ELF-1 (cell line): Measurements from ENCODE around the gene COMP.
"Not testable (repeated sequence)": the region's sequence is repeated elsewhere in the genome, so short reads cannot be mapped to it uniquely, and the experiment has no call there.

ENCODE experiments used
- DNase-seq: peaks from one replicate; pipeline ENCODE4 v3.0.0-alpha.2; 2016; ENCODE audit warnings: low read depth, low spot score

The COMP gene

DNA sequence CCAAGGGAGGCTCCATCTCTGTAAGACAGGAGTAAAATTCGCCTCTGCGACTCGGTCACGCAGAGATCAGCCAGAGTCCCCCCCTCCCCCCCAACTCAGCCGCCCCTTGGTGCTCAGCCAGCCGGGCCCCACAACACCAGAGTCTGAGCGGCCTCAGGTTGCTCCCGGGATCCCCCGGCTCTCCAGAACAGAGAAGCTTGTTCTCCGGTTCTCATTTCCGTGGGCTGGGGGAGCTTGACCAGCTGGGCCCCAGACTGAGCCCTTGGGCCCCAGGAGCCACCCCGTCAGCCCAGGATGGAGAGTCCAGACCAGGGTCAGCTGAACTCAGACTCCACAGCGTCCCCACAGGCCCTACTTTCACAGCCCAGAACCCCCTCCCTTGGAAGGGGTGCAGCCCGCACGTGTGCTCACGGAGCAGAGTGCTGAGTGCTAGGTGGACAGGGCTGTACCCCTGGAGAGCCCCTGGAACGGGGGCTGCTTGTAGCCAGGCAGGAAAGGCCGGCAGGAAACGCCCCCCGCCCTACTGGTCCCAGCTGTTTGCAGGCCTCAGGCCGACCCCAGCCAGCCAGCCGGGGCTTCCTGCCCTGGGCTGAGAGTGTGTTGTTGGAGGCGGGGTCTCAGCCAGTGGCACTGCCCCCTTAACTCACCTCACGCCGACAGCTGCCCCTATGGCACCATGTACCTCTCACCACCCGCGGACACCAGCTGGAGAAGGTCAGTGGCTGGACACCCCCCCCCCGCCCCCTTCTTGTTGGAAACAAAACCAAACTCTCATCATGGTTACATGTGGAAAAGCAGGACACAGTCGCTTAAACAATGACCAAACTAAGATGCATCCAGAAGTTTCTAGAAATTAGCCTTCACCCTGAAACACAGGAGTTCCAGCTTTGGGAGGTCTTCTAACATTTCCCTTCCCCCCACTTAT lies 44.4 kb downstream of the COMP start:
- no peak for DNase-seq

DNA sequence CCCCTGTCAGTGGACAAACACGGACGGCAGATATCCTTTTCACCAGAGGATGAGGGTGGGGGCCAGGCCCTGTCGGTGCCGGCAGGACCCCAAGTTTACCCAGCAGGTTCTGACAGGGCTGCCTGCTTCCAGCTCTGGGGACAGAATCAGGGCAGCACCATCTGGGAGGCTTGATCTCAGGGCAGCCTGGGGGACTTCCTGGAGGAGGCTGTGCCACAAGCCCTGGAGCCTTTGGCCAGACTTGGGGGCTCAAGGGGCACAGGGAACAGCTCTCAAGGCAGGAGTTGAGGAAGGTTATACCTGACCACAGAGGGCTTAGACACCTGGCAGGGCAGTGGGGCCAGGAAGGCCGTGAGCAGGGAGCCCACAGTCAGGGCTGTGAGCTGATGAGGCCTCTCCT lies 45.2 kb downstream of the COMP start:
- no peak for DNase-seq

DNA sequence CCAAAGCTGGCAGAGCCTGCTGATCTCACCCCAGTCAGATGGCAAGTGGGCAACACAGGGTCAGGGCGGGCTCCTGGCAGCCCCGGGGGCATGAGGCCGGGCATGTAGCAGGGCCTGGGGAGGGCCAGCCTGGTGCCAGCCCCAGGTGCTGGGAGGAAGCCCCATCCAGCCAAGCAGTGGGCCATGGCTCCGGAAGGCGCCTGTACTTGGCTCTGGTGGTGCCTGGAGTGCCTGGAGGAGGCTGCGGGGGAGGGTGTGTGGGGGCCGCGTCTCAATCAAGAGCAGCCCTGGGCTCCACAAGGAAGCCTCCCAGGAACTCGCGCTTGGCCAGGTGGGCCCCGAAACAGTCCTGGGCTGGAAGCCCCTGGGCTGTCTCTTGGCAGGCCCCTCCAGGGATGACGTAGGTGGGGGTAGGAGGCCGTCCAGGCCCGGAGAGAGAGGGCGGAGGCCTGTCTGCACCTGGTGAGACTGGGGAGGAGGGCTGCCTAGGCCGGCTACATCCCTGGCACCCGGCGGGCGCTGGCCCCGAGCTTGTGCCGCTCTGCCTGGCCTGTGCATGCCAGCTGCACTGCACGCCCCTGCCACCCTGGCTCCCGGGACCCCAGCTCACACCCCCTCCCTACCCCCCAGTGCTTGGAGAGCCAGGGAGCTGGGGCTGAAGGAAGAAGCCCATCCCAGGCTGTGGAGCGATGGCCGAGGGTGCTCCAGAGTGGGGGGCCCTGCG lies 45.9 kb downstream of the COMP start:
- DNase-seq: no peak

DNA sequence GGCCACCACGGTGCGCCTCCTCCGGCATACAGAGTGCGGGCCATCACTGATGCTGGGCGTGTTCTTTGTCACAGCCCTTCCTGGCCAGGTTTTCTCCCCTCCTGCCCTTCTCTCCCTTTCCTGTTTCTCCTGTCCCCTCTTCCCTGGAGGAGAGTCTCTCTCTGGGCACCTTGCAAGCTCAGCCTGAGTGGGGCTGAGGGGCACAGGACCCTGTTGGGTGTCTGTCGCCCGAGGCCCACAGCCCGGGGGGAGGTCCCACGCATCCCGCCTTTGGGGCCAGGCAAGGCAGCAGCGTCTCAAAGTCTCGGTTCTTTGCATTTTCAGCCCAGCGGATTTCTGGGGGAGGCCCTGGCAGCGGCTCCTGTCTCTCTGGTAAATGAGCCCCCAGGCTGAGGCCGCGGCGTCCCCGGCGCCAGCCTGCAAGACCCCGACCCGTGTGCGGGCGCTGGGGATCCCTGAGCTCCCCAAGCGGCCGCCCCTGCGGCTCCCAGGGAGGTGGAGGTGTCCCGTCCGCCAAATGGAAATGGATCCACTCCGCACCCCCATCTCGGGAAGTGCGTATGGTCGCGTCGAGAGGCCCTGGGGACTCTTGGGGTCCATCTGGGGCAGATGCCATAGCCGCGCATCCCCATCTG lies 47.2 kb downstream of the COMP start:
- no peak for DNase-seq

DNA sequence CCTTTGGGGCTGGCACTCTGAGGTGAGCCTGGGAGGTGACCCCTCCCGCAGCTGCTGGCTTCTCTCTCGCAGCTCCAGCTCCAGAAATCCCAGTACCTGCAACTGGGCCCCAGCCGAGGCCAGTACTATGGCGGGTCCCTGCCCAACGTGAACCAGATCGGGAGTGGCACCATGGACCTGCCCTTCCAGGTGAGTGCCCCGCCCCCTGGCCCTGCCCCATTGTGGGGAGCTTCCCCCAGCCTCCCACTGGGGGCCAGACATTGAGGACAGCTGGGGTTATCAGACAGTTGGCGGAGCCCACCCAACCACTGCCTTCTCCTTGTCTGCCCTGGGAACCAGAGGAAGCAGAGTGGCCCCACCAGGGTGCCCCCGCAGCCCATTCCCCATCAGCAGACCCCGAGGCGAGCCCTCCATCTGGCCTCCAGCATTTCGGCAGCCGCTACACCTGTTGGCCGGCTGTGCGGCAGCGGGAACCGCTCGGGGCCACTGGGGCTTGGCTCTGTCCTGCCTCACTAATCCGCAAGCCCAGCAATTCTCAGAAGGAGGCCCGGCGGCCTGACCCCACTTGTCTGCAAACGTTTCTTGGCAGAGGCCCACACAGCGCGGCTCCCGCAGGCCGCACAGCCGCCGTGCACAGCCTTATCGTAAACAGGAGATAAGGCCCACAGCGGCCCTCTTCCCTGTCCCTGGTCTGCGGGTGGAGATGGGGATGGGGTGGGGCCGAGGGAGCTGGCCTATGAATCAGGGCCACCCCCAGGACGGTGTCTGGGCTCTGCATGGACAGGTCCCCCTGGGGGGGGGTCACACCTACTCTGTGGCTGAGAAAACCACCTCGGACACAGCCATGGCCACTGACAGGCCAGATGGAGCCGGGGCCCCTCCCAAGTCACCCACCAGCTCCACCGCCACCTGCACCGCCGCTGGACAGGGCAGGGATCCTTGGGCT lies 48.0 kb downstream of the COMP start:
- DNase-seq: peak; percentile 75

DNA sequence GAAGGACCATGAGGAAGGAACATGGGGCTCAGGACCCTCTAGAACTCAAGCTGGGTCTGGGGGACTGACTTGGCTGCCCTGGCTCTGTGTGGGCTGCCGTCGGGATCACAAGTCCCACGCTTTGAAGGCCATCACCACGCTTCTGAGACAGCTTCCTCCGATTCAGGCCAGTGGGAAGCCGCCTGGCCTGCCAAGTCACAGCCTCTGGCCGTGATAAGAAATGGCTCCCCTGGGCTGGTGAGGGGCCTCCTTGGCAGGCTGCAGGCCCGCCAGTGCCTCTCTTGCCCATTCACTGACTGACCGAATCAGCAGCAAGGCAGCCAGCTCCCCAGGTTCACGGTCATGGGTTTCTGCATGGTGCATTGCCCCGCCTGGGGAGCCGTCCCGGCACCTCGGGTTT lies 48.8 kb downstream of the COMP start:
- DNase-seq: no peak

DNA sequence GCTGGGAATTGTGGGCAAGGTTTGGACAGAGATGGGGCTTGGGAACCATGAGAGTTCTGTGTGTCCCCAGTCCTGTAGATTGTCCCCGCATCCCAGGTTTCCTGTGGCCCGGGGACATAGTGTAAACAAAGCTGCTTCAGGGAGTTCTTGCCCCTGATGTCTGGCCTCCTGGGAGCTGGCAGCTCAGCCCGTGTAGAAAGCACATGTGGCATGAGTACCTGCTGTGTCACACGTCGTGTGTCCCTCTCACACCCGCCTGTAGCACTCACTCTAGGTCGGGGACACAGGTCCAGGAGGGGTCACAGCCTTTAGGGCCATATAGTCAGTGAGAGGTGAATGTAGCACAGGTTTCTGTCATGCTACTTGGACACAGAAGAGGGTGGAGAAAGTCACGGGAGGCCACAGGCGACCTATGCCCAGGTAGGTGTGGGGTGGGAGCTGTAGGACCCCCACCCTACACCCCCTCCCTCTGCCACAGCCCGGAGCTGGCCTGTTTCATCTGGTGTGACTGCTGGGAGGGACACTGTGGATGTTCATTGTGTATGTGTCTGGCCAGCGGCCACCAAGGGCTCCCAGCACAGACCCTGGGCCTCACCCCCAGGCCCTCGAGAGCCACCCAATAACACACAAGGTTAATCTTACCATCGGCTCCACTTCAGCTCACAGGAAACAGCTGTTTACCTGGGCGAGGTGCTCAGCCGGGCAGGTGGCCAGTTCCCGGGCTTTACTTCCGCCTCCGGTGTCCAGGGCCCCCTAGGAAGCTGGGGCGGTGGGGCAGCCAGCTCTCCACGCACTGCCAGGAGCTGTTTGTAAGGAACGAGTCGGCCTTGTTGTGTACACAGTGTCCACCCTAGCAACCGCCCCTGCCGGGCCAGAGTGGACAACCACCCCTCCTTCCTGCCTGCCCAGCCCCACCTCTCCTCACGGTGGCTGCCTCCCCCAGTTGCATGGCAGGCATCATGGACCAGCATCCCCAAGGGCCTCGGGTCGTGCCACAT lies 49.7 kb downstream of the COMP start:
- no peak for DNase-seq

DNA sequence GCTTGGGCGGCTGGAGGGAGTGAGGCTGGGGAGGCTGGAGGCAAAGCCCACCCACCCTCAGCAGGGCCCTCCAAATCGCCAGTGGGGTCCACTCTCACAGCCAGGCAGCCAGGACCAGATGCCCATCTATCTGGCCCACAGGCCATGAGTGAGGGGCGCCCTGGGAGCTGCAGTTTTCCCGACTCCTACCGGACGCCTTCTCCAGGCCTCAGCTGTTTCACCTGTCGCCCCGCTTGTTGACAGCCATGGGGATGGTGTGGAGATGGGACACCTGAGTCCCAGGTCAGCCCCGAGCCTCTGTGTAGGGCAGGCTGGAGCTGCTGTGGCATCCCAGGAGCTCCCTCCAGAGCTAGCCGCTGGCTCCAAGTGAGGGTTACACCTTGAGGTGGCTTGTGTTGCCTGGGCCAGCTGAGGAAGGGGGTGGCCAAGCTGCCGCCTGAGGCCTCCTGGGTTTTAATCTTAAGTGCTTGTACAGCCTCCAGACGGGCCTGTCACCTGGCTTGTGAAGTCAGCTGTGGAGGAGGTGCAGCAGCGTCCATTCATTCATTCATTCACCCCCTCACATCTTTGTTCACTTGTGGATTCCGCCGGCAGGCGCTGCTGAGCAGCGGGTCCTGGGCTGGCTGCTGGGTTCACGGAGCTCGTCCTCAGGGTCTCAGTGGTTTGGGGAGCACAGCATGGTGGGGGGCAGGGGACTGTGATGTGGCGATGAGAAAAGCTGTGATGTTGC lies 52.0 kb downstream of the COMP start:
- no peak for DNase-seq

DNA sequence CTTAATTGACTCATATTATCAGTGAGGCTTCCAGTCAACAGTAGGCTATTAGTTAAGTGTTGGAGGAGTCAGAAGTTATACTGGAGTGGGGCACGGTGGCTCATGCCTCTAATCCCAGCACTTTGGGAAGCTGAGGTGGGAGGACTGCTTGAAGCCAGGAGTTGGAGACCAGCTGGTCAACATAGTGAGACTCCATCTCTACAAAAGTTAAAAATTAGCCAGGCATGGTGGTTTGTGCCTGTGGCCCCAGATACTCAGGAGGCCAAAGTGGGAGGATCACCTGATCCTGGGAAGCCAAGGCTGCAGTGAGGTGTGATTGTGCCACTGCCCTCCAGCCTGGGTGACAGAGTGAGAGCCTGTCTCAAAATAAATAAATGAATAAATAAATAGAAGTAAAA lies 53.2 kb downstream of the COMP start:
- DNase-seq: no peak

DNA sequence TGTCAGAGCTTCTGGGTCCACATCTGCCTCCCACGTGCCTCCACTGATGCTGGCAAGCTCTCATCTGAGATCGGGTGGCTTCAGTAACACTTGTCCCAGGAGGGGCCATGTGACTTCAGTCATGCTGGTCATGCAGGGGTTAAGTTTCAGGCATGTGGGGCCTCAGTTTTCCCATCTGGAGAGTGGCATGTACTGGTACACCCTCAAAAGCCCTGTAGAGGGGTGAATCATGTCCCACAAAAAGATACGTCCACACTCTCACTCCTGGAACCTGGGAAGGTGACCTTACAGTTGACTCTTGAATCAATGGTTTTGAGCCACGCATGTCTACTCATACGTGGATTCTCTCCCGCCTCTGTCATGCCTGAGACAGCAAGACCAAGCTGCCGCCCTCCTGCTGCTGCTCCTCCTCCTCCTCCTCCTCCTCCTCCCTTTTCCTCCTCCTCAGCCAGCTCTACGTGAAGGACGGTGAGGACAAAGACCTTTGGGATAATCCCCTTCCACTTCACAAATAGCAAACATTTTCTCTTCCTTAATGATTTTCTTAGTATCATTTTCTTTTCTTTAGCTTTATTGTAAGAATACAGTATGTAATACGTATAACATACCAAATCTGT lies 53.7 kb downstream of the COMP start:
- DNase-seq: no peak

DNA sequence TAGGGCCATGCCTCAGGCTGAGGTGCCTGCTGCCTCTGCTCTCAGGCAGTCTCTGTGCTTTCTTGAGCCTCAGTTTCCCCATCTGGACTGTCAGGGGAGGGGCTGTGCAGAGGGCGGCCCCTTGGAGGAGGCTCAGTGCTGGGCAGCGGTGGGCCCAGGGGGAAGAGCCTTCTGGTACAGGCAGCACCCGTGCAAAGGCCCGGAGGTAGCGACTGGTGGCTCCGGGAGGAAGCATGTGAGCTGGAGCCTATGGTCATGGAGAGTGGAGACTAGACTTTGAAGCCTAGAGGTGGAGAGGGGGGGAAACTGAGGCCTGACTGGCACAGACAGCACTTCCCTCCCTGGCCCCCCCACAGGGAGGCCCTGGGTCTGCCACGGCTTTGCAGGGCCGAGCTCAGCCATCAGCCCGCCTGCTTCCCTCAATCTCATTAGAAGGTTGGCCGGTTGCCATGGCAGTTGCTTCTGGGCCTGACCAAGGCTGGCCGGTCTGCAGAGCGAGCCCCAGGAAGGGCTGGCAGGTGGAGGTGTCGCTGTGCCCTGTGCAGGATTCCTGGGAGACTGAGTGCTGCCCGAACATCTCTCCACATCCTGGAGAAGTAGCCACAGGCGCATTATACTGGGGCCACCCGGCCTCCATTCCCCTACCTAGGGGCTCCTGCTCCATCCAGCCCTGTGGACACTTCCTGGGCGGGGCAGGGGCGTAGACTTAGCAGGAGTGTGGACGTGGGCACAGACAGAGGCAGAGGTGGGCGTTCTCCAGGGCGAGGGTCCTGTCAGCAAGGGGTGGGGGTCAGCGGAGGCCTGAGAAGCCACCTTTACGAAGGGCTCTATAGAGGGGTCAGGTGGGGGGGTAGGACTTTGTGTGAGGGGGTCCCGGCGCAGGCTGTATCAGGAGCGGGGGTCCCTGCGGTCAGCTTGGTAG lies 54.4 kb downstream of the COMP start:
- no peak for DNase-seq

DNA sequence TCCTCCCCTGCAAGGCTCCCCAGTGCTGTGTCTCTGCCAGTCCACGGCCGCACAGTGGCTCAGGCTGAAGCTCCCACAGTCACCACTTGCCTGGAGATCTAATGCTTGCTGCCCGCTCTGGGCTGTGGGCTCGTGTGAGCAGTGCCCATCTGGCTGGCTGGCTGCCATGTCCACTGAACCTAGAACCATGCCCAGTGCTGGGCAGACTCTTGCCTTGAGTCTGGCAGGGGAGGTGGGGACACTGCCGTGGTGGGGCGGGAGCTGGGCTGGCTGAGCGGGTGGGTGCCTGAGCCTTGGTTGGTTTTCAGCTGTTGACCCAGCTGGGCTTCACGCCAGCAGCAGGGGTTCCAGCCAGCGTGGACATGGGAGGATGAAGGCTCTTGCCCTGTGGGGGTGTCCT lies 55.4 kb downstream of the COMP start:
- no peak for DNase-seq

DNA sequence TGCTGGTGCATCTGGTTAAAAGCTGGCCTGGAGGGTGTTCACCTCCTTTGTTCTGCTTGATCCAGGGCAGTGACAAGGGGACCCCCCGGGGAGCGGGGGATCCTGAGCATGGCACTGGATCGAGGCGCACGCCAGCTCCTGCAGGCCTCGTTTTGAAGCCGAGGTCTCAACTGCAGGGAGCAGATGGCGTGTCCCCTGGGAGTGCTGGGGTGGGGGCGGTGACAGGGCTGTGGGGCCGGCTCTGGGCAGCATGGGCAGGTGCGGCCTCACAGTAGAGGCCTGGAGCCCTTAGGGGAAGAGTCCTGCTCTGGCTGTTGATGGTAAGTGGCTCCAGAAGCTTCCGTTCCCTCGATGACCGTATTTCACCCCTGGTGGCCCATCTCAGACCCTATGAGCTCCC lies 55.8 kb downstream of the COMP start:
- no peak for DNase-seq

DNA sequence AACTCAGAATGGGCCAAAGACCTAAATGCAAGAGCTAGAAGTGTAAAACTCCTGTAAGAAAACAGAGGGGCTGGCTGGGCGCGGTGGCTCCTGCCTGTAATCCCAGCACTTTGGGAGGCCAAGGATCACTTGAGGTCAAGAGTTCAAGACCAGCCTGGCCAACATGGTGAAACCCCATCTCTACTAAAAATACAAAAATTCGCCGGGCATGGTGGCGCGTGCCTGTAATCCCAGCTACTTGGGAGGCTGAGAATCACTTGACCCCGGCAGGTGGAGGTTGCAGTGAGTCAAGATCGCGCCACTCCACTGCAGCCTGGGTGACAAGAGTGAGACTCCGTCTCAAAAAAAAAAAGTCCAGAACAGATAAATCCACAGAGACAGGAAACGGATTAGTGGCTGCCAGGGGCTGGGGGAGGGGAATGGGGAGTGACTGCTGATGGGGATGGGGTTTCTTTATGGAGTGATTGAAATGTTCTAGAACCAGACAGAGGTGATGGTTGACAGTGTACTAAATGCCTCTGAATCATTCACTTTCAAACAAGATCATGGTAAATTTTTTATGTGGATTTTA lies 57.3 kb downstream of the COMP start:
- DNase-seq: not testable (repeated sequence)

DNA sequence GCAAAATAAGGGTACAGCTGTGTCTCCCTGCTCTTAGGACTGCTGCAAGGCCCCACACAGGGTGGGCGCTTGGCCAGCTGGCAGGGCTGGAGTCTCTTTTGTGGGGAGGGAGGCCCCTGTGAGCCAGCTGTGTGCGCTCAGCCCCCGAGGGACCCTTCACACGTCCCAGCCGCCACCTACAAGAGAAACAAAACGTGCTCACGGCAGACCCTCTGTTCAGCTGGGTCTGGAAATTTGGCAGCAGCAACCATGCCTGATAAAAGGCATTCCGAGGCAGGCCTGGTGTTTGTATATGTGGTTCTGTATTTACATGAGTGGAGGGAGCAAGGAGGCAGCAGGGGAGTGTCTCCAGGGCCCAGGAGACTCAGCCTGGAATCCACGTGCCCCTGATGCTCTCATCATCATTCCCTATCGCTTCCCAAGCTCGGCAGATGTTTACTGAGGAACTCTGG lies 57.9 kb downstream of the COMP start:
- peak; percentile 84 for DNase-seq
